CD4-positive, CD25-positive, alpha-beta regulatory T cell (primary cell): ENCODE results near the gene TSLP. TPM values are rescaled to one million over a fixed set of nuclear protein-coding genes. Genes with fewer than 3 reads are reported as not detected.
A peak's percentile ranks its signal among the peaks of the same experiment; 100 is the strongest.

ENCODE experiments used
- ATAC-seq, 2 donors: fragments of 150-1000 bp; cut with Tn5 transposase; one replicate each; pipeline ENCODE4 v1.10.0; 2021; ENCODE audit warnings: low read depth in 2 of 2, moderate number of reproducible peaks in 2 of 2, moderate library complexity in 1 of 2
- DNase-seq, 3 donors: peaks; one replicate each; pipeline versions ENCODE4 v3.0.0 to v3.0.0-alpha.2; 2012 to 2022; ENCODE audit warnings: mixed read lengths in 1 of 3
- H3K27ac ChIP-seq: one replicate; pipeline ENCODE4 v1.7.0; 2013; ENCODE audit warnings: mild to moderate bottlenecking, low read length; ENCODE audit not compliant: insufficient read depth, poor library complexity, severe bottlenecking
- H3K27me3 ChIP-seq: one replicate; pipeline ENCODE4 v1.7.0; 2013; ENCODE audit warnings: low read length; ENCODE audit not compliant: control insufficient read depth, insufficient read depth
- H3K36me3 ChIP-seq: one replicate; pipeline ENCODE4 v1.7.0; 2013; ENCODE audit warnings: mild to moderate bottlenecking, low read length, moderate library complexity; ENCODE audit not compliant: control insufficient read depth, insufficient read depth
- H3K4me1 ChIP-seq: 2 replicates; pipeline ENCODE4 v1.7.0; 2013; ENCODE audit warnings: mild to moderate bottlenecking, low read length; ENCODE audit not compliant: insufficient read depth, control insufficient read depth, poor library complexity, severe bottlenecking
- H3K4me3 ChIP-seq: one replicate; pipeline ENCODE4 v1.7.0; 2013; ENCODE audit warnings: low read depth, mild to moderate bottlenecking, low read length, moderate library complexity
- H3K9me3 ChIP-seq, 2 experiments: 1 replicate in 1 of 2; 2 replicates in 1 of 2; pipeline ENCODE4 v1.7.0; 2013; ENCODE audit warnings: low read length in 2 of 2, mild to moderate bottlenecking in 1 of 2, moderate library complexity in 1 of 2; ENCODE audit not compliant: control insufficient read depth in 2 of 2
- H3K27ac Mint-ChIP-seq, 3 donors: one replicate each; pipeline ENCODE4 v1.8.0; 2020 to 2022; ENCODE audit warnings: mild to moderate bottlenecking in 3 of 3, mixed read lengths in 3 of 3, moderate library complexity in 2 of 3
- H3K27me3 Mint-ChIP-seq: one replicate; pipeline ENCODE4 v1.8.0; 2022; ENCODE audit warnings: mild to moderate bottlenecking, mixed read lengths
- H3K36me3 Mint-ChIP-seq: one replicate; pipeline ENCODE4 v1.8.0; 2020; ENCODE audit warnings: mixed read lengths
- H3K4me1 Mint-ChIP-seq, 4 donors: one replicate each; pipeline ENCODE4 v1.8.0; 2020 to 2022; ENCODE audit warnings: mixed read lengths in 4 of 4, mild to moderate bottlenecking in 1 of 4
- H3K4me3 Mint-ChIP-seq, 4 donors: one replicate each; pipeline ENCODE4 v1.8.0; 2020 to 2022; ENCODE audit warnings: mild to moderate bottlenecking in 4 of 4, mixed read lengths in 4 of 4, moderate library complexity in 3 of 4
- H3K9me3 Mint-ChIP-seq, 7 donors: one replicate each; pipeline ENCODE4 v1.8.0; 2020 to 2022; ENCODE audit warnings: mixed read lengths in 7 of 7, mild to moderate bottlenecking in 3 of 7, moderate library complexity in 2 of 7
- polyA plus RNA-seq, 4 donors: library from polyadenylated mRNA; unstranded; fragments of 300-500 nt; fragmentation: Illumina TruSeq; gene quantifications; one replicate each; pipeline ENCODE4 v1.2.3, GENCODE V29; 2021
- total RNA-seq: library from RNA; stranded (reverse); gene quantifications from one replicate; pipeline ENCODE4 v1.2.3, GENCODE V29; 2022

Gene TSLP
- total and polyA plus RNA-seq, 5 donors from 2014 or later: not detected

- H3K9me3 Mint-ChIP-seq: no peaks in the 10 kb centered on the region
- H3K4me3 ChIP-seq: no peak overlapping the region
- H3K36me3 ChIP-seq: peaks cover 71% of the 10 kb centered on the region
- DNase-seq (no peak), ATAC-seq (no peak)
- no peak overlapping the region for H3K4me3 Mint-ChIP-seq
- no peaks in the 10 kb centered on the region for H3K9me3 ChIP-seq
- no peaks in the 10 kb centered on the region for H3K27me3 ChIP-seq
- no peak overlapping the region for H3K27ac Mint-ChIP-seq
- no peak overlapping the region for H3K27ac ChIP-seq
- no peaks in the 10 kb centered on the region for H3K4me1 ChIP-seq
- H3K4me1 Mint-ChIP-seq: peaks cover 0 to 11% (median 3%) of the 10 kb centered on the region in 4 donors
- peaks cover 45% of the 10 kb centered on the region for H3K36me3 Mint-ChIP-seq
- no peaks in the 10 kb centered on the region for H3K27me3 Mint-ChIP-seq
Measured at GRCh38 chr5:111119221-111119620, 47.7 kb downstream of the TSLP start.

GRCh38 chr5:111119856-111120255 is 48.3 kb downstream of the TSLP start:
- no peak for ATAC-seq
- Mint-ChIP-seq H3K36me3 (peaks cover 47% of the 10 kb centered on the region), H3K27me3 (no peaks in the 10 kb centered on the region), H3K9me3 (no peaks in the 10 kb centered on the region), H3K4me3 (no peak overlapping the region), H3K27ac (no peak overlapping the region), H3K4me1 (peaks cover 0 to 11% (median 3%) of the 10 kb centered on the region in 4 donors)
- Histone ChIP-seq H3K36me3 (peaks cover 72% of the 10 kb centered on the region), H3K27me3 (no peaks in the 10 kb centered on the region), H3K27ac (no peak overlapping the region), H3K9me3 (no peaks in the 10 kb centered on the region), H3K4me3 (no peak overlapping the region), H3K4me1 (no peaks in the 10 kb centered on the region)
- no peak for DNase-seq

GRCh38 chr5:111120911-111121310 is 49.4 kb downstream of the TSLP start:
- peaks cover 47% of the 10 kb centered on the region for H3K36me3 Mint-ChIP-seq
- no peaks in the 10 kb centered on the region for H3K9me3 Mint-ChIP-seq
- H3K27me3 ChIP-seq: no peaks in the 10 kb centered on the region
- H3K4me1 ChIP-seq: no peaks in the 10 kb centered on the region
- ATAC-seq (no peak), DNase-seq (no peak)
- H3K27ac ChIP-seq: no peak overlapping the region
- no peak overlapping the region for H3K4me3 ChIP-seq
- H3K27ac Mint-ChIP-seq: no peak overlapping the region
- H3K4me1 Mint-ChIP-seq: peaks cover 0 to 11% (median 3%) of the 10 kb centered on the region in 4 donors
- no peak overlapping the region for H3K4me3 Mint-ChIP-seq
- H3K9me3 ChIP-seq: no peaks in the 10 kb centered on the region
- H3K36me3 ChIP-seq: peaks cover 82% of the 10 kb centered on the region
- no peaks in the 10 kb centered on the region for H3K27me3 Mint-ChIP-seq

GRCh38 chr5:111121926-111122325 is 50.4 kb downstream of the TSLP start:
- Mint-ChIP-seq H3K27ac (no peak overlapping the region), H3K4me3 (no peak overlapping the region), H3K27me3 (no peaks in the 10 kb centered on the region), H3K9me3 (no peaks in the 10 kb centered on the region), H3K36me3 (peaks cover 54% of the 10 kb centered on the region), H3K4me1 (peaks cover 0 to 4% (median 2%) of the 10 kb centered on the region in 4 donors)
- no peaks in the 10 kb centered on the region for H3K27me3 ChIP-seq
- no peaks in the 10 kb centered on the region for H3K9me3 ChIP-seq
- H3K36me3 ChIP-seq: peaks cover 87% of the 10 kb centered on the region
- H3K4me3 ChIP-seq: no peak overlapping the region
- H3K27ac ChIP-seq: no peak overlapping the region
- ATAC-seq (no peak), DNase-seq (no peak)
- H3K4me1 ChIP-seq: no peaks in the 10 kb centered on the region

- H3K4me1 ChIP-seq: no peaks in the 10 kb centered on the region
- Mint-ChIP-seq H3K9me3 (no peaks in the 10 kb centered on the region), H3K4me1 (peaks cover 0 to 4% (median 0%) of the 10 kb centered on the region in 4 donors), H3K27me3 (no peaks in the 10 kb centered on the region), H3K4me3 (peak overlapping the region in 1 of 4 donors; percentile 51), H3K36me3 (peaks cover 54% of the 10 kb centered on the region), H3K27ac (no peak overlapping the region)
- H3K4me3 ChIP-seq: no peak overlapping the region
- H3K36me3 ChIP-seq: peaks cover 87% of the 10 kb centered on the region
- no peak overlapping the region for H3K27ac ChIP-seq
- ATAC-seq: no peak
- no peaks in the 10 kb centered on the region for H3K9me3 ChIP-seq
- H3K27me3 ChIP-seq: no peaks in the 10 kb centered on the region
- no peak for DNase-seq
Measured at GRCh38 chr5:111122398-111122797, 50.9 kb downstream of the TSLP start.

- ATAC-seq (no peak), DNase-seq (no peak)
- Histone ChIP-seq H3K36me3 (peaks cover 70% of the 10 kb centered on the region), H3K27me3 (no peaks in the 10 kb centered on the region), H3K4me1 (no peaks in the 10 kb centered on the region), H3K27ac (no peak overlapping the region), H3K4me3 (no peak overlapping the region), H3K9me3 (no peaks in the 10 kb centered on the region)
- Mint-ChIP-seq H3K27ac (no peak overlapping the region), H3K4me3 (no peak overlapping the region), H3K9me3 (no peaks in the 10 kb centered on the region), H3K36me3 (peaks cover 51% of the 10 kb centered on the region), H3K27me3 (no peaks in the 10 kb centered on the region), H3K4me1 (no peaks in the 10 kb centered on the region)
Measured at GRCh38 chr5:111124793-111125192, 53.3 kb downstream of the TSLP start.

GRCh38 chr5:111126896-111127295 is 55.4 kb downstream of the TSLP start:
- H3K4me1 Mint-ChIP-seq: no peaks in the 10 kb centered on the region
- ATAC-seq: no peak
- Histone ChIP-seq H3K27ac (no peak overlapping the region), H3K4me1 (no peaks in the 10 kb centered on the region), H3K36me3 (peaks cover 49% of the 10 kb centered on the region), H3K9me3 (no peaks in the 10 kb centered on the region), H3K27me3 (no peaks in the 10 kb centered on the region), H3K4me3 (no peak overlapping the region)
- H3K27ac Mint-ChIP-seq: no peak overlapping the region
- no peaks in the 10 kb centered on the region for H3K27me3 Mint-ChIP-seq
- peaks cover 40% of the 10 kb centered on the region for H3K36me3 Mint-ChIP-seq
- DNase-seq: no peak
- no peaks in the 10 kb centered on the region for H3K9me3 Mint-ChIP-seq
- H3K4me3 Mint-ChIP-seq: no peak overlapping the region
